GM21825 (cell line): ENCODE results near the gene NAP1L5.
A peak's percentile ranks its signal among the peaks of the same experiment; 100 is the strongest.

ENCODE experiments used
- ATAC-seq: cut with Tn5 transposase; IDR thresholded peaks from one replicate; pipeline ENCODE4 v1.9.1; 2021; ENCODE audit warnings: mild to moderate bottlenecking, moderate library complexity; ENCODE audit not compliant: unreplicated experiment

The NAP1L5 gene

GRCh38 chr4:88661739-88662138 is 35.9 kb downstream of the NAP1L5 start:
- no peak for ATAC-seq

DNA sequence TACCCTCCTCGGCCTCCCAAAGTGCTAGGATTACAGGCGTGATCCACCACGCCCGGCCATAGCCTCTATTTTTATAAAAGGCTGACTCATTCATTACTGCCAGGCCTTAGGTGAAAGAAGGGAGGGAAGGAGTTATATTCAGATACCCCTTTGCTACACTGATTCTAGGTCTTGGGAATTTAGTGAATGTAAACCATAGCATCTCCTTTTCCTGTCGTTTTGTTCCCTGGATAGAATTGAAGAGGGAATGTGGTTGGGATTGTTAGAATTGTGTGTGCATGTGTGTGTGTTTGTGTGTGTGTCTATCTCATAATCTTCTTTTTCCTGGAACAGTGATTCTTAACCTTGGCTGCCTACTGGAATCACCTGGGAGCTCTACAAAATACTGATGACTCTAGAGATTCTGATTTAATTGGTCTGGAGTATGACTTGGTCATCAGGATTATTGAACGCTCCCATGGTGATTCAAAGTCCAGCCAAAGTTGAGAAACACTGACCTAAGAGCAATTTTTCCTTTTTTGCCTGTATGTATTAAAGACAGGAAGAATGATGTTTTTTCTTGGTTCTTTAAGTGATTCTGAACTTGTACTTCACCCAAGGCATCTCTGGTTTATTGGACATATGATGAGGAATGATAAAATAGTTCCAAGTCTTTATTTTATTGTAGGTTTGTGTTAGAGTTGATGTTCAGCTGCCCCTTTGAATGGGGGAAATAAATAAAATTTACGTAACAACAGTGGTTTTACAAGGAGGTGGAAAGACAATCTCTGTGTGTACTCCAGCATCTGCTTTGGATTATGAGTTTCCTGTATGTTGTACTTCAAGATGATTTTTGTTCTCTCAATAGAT is 37.0 kb downstream of the NAP1L5 start:
- ATAC-seq: no peak

DNA sequence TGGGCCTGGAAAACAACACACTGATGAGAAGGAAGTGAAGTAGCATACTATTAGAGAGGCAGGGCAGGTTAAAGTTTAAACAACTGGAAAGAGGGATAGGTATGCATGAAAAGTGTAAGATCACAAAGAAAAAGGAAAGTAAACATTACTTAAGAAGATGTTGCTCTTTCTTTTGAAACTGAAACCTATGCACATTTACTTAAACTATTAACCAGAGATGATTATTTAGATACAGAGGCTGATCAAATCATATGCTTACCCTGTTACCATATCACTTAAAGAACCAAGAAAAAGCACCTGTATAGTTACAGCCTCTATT is 37.8 kb downstream of the NAP1L5 start:
- no peak for ATAC-seq

GRCh38 chr4:88659055-88659889 is 38.4 kb downstream of the NAP1L5 start:
- peak; percentile 95 for ATAC-seq

DNA sequence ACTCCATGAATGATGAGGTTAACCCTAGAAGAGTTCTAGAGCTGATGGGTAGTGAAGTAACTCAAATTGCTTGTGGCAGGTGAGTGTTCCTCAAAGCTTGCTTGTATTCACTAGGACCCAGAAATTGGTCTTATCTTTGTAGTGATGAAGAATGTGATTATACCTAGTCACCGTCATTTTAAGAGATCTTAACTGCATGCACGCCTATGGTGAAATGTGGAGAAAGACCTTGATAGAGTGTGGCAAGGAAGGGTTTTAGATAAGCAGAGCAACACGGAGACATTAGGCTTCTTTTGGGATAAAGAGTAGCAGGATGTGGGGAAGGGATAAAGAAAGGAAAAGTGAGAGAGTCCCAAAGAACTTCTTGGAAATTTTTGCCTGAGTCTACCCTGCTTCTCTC is 42.4 kb downstream of the NAP1L5 start:
- ATAC-seq: no peak

DNA sequence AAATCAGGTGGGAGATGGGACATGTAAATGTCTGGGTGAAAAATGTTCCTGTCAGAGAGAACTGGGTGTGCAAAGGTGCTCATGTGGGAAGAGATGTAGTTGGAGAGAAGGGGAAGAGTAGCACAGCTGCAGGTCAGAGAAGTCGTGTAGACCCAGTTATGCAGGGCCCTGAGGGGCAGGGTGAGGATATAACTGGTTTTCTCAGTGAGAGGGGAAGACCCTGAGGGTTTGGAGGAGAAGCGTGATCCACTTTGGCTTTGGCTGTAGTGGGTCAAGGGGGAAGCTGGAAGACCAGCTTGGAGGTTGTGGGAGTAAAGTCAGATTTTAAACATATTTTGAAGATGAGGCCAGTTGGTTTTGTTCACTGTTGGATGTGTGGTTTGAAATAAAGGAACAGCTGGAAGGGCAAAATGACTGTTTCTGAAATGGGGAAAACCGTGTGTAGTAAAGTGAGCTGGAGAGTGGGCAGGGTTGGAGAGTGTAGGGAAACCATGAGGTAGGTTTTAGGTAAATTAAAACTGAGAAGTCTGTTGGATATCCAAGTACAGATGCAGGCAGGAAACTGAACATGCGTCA is 44.2 kb downstream of the NAP1L5 start:
- no peak for ATAC-seq

DNA sequence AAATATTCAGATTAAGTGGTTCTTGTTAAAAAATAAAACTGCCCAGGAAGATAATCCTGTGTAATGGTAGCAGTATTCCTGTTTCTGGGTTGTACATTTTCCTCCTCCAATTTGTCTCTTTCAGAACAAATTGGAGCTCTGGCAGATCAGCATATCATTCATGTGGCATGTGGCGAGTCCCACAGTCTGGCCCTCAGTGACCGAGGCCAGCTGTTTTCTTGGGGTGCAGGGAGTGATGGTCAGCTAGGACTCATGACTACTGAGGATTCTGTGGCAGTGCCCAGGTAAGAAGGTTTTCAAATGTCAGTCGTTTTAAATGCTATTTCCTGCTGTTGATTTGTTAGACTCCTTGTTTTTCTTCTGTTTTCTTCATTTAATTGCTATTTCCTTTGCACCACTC is 47.9 kb downstream of the NAP1L5 start:
- no peak for ATAC-seq

GRCh38 chr4:88646528-88647280 is 50.9 kb downstream of the NAP1L5 start:
- no peak for ATAC-seq

DNA sequence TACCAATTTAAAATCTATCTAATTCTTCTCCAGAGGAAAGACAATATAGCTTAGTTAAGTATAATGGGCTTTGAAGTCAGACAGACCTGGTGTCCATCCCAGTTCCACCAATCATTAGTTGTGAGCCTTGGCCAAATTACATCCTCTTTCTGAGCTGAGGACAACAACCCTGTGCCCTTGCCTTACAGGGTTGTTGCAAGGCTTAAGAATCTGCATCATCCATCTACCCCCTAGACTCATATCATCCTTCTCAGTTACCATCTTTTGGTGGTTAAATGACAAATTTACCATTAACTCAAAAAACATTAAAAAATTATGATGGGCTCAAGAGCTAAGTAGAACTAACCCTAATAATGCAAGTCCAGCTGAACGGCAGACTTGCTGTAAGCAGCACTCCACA is 51.6 kb downstream of the NAP1L5 start:
- no peak for ATAC-seq
